Measurements from ENCODE around the gene EPDR1.

The EPDR1 gene

GRCh38 chr7:37920305-37920848 lies at the start of gene EPDR1:
Gene EPDR1, plus strand, starts transcription at chr7:37920640. Its CDS starts 300 bp downstream, at chr7:37920940.
- H3K4me3 Mint-ChIP-seq, result peak within 1 kb of the TSS; percentile 74
- DNase-seq (ENCODE audit: low spot score in 2 of 2), result no peak
- no peak within 1 kb of the TSS for H3K27ac Mint-ChIP-seq (ENCODE audit: low read depth)
- H3K9me3 Mint-ChIP-seq, result no peaks in the 10 kb centered on the region
- peak; percentile 55 for ATAC-seq (replicated peaks; ENCODE audit: extremely low read depth, poor library complexity, severe bottlenecking)
- H3K36me3 Mint-ChIP-seq (ENCODE audit: insufficient read depth), result no peaks in the 10 kb centered on the region
- H3K27me3 Mint-ChIP-seq, result peaks cover 69% of the 10 kb centered on the region
- H3K4me1 Mint-ChIP-seq, result peaks cover 25% of the 10 kb centered on the region

- no peak for ATAC-seq (replicated peaks; ENCODE audit: extremely low read depth, poor library complexity, severe bottlenecking)
- Mint-ChIP-seq H3K4me3 (no peak overlapping the region), H3K4me1 (no peaks in the 10 kb centered on the region), H3K27me3 (peaks cover 11% of the 10 kb centered on the region), H3K27ac (ENCODE audit: low read depth) (no peak overlapping the region), H3K36me3 (ENCODE audit: insufficient read depth) (no peaks in the 10 kb centered on the region), H3K9me3 (peaks cover 5% of the 10 kb centered on the region)
- DNase-seq (ENCODE audit: low spot score in 2 of 2), result no peak
Measured at GRCh38 chr7:37882086-37882485, 38.4 kb upstream of the EPDR1 start.

- ATAC-seq (replicated peaks; ENCODE audit: extremely low read depth, poor library complexity, severe bottlenecking) (no peak), DNase-seq (ENCODE audit: low spot score in 2 of 2) (no peak)
- Mint-ChIP-seq H3K4me3 (no peak overlapping the region), H3K4me1 (no peaks in the 10 kb centered on the region), H3K27ac (ENCODE audit: low read depth) (no peak overlapping the region), H3K9me3 (no peaks in the 10 kb centered on the region), H3K36me3 (ENCODE audit: insufficient read depth) (peaks cover 2% of the 10 kb centered on the region), H3K27me3 (peaks cover 8% of the 10 kb centered on the region)
Measured at GRCh38 chr7:37893359-37893758, 27.1 kb upstream of the EPDR1 start.

GRCh38 chr7:37894671-37895070 lies 25.8 kb upstream of the EPDR1 start:
- Mint-ChIP-seq H3K4me1 (no peaks in the 10 kb centered on the region), H3K27ac (ENCODE audit: low read depth) (no peak overlapping the region), H3K4me3 (no peak overlapping the region), H3K27me3 (peaks cover 18% of the 10 kb centered on the region), H3K36me3 (ENCODE audit: insufficient read depth) (peaks cover 2% of the 10 kb centered on the region), H3K9me3 (no peaks in the 10 kb centered on the region)
- ATAC-seq (replicated peaks; ENCODE audit: extremely low read depth, poor library complexity, severe bottlenecking) (no peak), DNase-seq (ENCODE audit: low spot score in 2 of 2) (no peak)

- Mint-ChIP-seq H3K9me3 (no peaks in the 10 kb centered on the region), H3K27me3 (peaks cover 29% of the 10 kb centered on the region), H3K36me3 (ENCODE audit: insufficient read depth) (peaks cover under 1% of the 10 kb centered on the region), H3K4me3 (no peak overlapping the region), H3K4me1 (peaks cover 7% of the 10 kb centered on the region), H3K27ac (ENCODE audit: low read depth) (no peak overlapping the region)
- ATAC-seq (replicated peaks; ENCODE audit: extremely low read depth, poor library complexity, severe bottlenecking), result no peak
- no peak for DNase-seq (ENCODE audit: low spot score in 2 of 2)
Measured at GRCh38 chr7:37899712-37900247, 20.7 kb upstream of the EPDR1 start.

GRCh38 chr7:37901236-37901827 lies 19.1 kb upstream of the EPDR1 start:
- H3K9me3 Mint-ChIP-seq, result no peaks in the 10 kb centered on the region
- peaks cover 32% of the 10 kb centered on the region for H3K27me3 Mint-ChIP-seq
- H3K27ac Mint-ChIP-seq (ENCODE audit: low read depth), result no peak overlapping the region
- peaks cover 7% of the 10 kb centered on the region for H3K4me1 Mint-ChIP-seq
- DNase-seq (ENCODE audit: low spot score in 2 of 2), result no peak
- no peaks in the 10 kb centered on the region for H3K36me3 Mint-ChIP-seq (ENCODE audit: insufficient read depth)
- no peak for ATAC-seq (replicated peaks; ENCODE audit: extremely low read depth, poor library complexity, severe bottlenecking)
- no peak overlapping the region for H3K4me3 Mint-ChIP-seq

- peaks cover 33% of the 10 kb centered on the region for H3K27me3 Mint-ChIP-seq
- DNase-seq (ENCODE audit: low spot score in 2 of 2) (no peak), ATAC-seq (replicated peaks; ENCODE audit: extremely low read depth, poor library complexity, severe bottlenecking) (no peak)
- no peaks in the 10 kb centered on the region for H3K9me3 Mint-ChIP-seq
- peaks cover 7% of the 10 kb centered on the region for H3K4me1 Mint-ChIP-seq
- H3K36me3 Mint-ChIP-seq (ENCODE audit: insufficient read depth), result no peaks in the 10 kb centered on the region
- no peak overlapping the region for H3K4me3 Mint-ChIP-seq
- no peak overlapping the region for H3K27ac Mint-ChIP-seq (ENCODE audit: low read depth)
Measured at GRCh38 chr7:37901890-37902524, 18.4 kb upstream of the EPDR1 start.

GRCh38 chr7:37908221-37908788 lies 12.1 kb upstream of the EPDR1 start:
- no peak overlapping the region for H3K27ac Mint-ChIP-seq (ENCODE audit: low read depth)
- H3K27me3 Mint-ChIP-seq, result peaks cover 43% of the 10 kb centered on the region
- no peak for DNase-seq (ENCODE audit: low spot score in 2 of 2)

GRCh38 chr7:37912756-37913155 lies 7.7 kb upstream of the EPDR1 start:
- H3K9me3 Mint-ChIP-seq, result no peaks in the 10 kb centered on the region
- no peak for DNase-seq (ENCODE audit: low spot score in 2 of 2)
- no peak overlapping the region for H3K4me3 Mint-ChIP-seq
- H3K27ac Mint-ChIP-seq (ENCODE audit: low read depth), result no peak overlapping the region
- peaks cover 60% of the 10 kb centered on the region for H3K27me3 Mint-ChIP-seq
- no peaks in the 10 kb centered on the region for H3K36me3 Mint-ChIP-seq (ENCODE audit: insufficient read depth)
- H3K4me1 Mint-ChIP-seq, result peaks cover 17% of the 10 kb centered on the region
- ATAC-seq (replicated peaks; ENCODE audit: extremely low read depth, poor library complexity, severe bottlenecking), result no peak

More at GRCh38 chr7:37908221-37908788, 12.1 kb upstream of the EPDR1 start:
- Mint-ChIP-seq H3K4me1 (no peaks in the 10 kb centered on the region), H3K36me3 (ENCODE audit: insufficient read depth) (no peaks in the 10 kb centered on the region), H3K4me3 (no peak overlapping the region), H3K9me3 (no peaks in the 10 kb centered on the region)
- no peak for ATAC-seq (replicated peaks; ENCODE audit: extremely low read depth, poor library complexity, severe bottlenecking)

GRCh38 chr7:37915438-37915837 lies 5.0 kb upstream of the EPDR1 start:
- ATAC-seq (replicated peaks; ENCODE audit: extremely low read depth, poor library complexity, severe bottlenecking) (no peak), DNase-seq (ENCODE audit: low spot score in 2 of 2) (no peak)
- Mint-ChIP-seq H3K27ac (ENCODE audit: low read depth) (no peak overlapping the region), H3K9me3 (no peaks in the 10 kb centered on the region), H3K4me3 (no peak overlapping the region), H3K36me3 (ENCODE audit: insufficient read depth) (no peaks in the 10 kb centered on the region), H3K4me1 (peaks cover 23% of the 10 kb centered on the region), H3K27me3 (peaks cover 84% of the 10 kb centered on the region)

- Mint-ChIP-seq H3K36me3 (ENCODE audit: insufficient read depth) (no peaks in the 10 kb centered on the region), H3K9me3 (no peaks in the 10 kb centered on the region), H3K4me3 (peak overlapping the region; percentile 44), H3K27ac (ENCODE audit: low read depth) (no peak overlapping the region), H3K4me1 (peaks cover 25% of the 10 kb centered on the region), H3K27me3 (peaks cover 86% of the 10 kb centered on the region)
- no peak for DNase-seq (ENCODE audit: low spot score in 2 of 2)
- no peak for ATAC-seq (replicated peaks; ENCODE audit: extremely low read depth, poor library complexity, severe bottlenecking)
Measured at GRCh38 chr7:37916017-37916672, 4.3 kb upstream of the EPDR1 start.
